Spleen (tissue), 11 donors: ENCODE measurements around the gene IL17RB. TPM values are rescaled to one million over a fixed set of nuclear protein-coding genes. Genes with fewer than 3 reads are reported as not detected.

ENCODE experiments used
- DNase-seq: peaks from one replicate; pipeline ENCODE4 v3.0.0-alpha.2; 2020
- H3K27ac ChIP-seq, 8 donors: fragments of 200-600 bp; sonication (generic) in 7 of 8; 1 replicate in 4 of 8; 2 replicates in 4 of 8; pipeline versions ENCODE4 v1.5.0 to v1.8.0; 2016 to 2021; ENCODE audit warnings: inconsistent platforms in 4 of 8, mild to moderate bottlenecking in 4 of 8, moderate library complexity in 1 of 8
- H3K27me3 ChIP-seq, 7 donors: fragments of 200-600 bp; sonication (generic) in 6 of 7; replicated peaks in 1 of 7; 1 replicate in 4 of 7; 2 replicates in 3 of 7; pipeline versions ENCODE4 v1.5.0 to v1.8.0; 2016 to 2021; ENCODE audit warnings: inconsistent platforms in 3 of 7, mild to moderate bottlenecking in 1 of 7
- H3K36me3 ChIP-seq, 6 donors: fragments of 200-600 bp; sonication (generic) in 5 of 6; 1 replicate in 4 of 6; 2 replicates in 2 of 6; pipeline versions ENCODE4 v1.5.0 to v1.8.0; 2016 to 2021; ENCODE audit warnings: inconsistent platforms in 2 of 6
- H3K4me1 ChIP-seq, 6 donors: fragments of 200-600 bp; sonication (generic) in 5 of 6; 1 replicate in 3 of 6; 2 replicates in 3 of 6; pipeline versions ENCODE4 v1.5.0 to v1.8.0; 2016 to 2021; ENCODE audit warnings: inconsistent platforms in 3 of 6
- H3K4me3 ChIP-seq, 8 donors: fragments of 200-600 bp; sonication (generic) in 7 of 8; 1 replicate in 4 of 8; 2 replicates in 4 of 8; pipeline versions ENCODE4 v1.5.0 to v1.8.0; 2016 to 2021; ENCODE audit warnings: inconsistent platforms in 4 of 8, mild to moderate bottlenecking in 4 of 8, moderate library complexity in 2 of 8
- H3K9me3 ChIP-seq, 8 donors: fragments of 200-600 bp; sonication (generic) in 7 of 8; 1 replicate in 4 of 8; 2 replicates in 4 of 8; pipeline versions ENCODE4 v1.5.0 to v1.8.0; 2016 to 2021; ENCODE audit warnings: inconsistent platforms in 4 of 8
- CTCF ChIP-seq, 11 experiments: fragments of 200-600 bp in 7 of 11; fragments of 450-650 bp in 4 of 11; sonication (generic) in 4 of 11; IDR thresholded peaks in 8 of 11; conservative IDR thresholded peaks in 3 of 11; 1 replicate in 7 of 11; 2 replicates in 4 of 11; pipeline versions ENCODE4 v1.4.0 to v1.8.0; 2016 to 2021; ENCODE audit warnings: antibody characterized with exemption in 11 of 11, inconsistent platforms in 4 of 11, mild to moderate bottlenecking in 1 of 11
- POLR2A ChIP-seq, 3 donors: fragments of 450-650 bp; IDR thresholded peaks; one replicate each; pipeline ENCODE4 v1.5.1; 2017; ENCODE audit warnings: antibody characterized with exemption in 3 of 3, mild to moderate bottlenecking in 1 of 3
- POLR2AphosphoS5 ChIP-seq, 3 donors: sonication (generic); formaldehyde crosslinking; IDR thresholded peaks; one replicate each; pipeline ENCODE4 v1.5.1; 2017; ENCODE audit warnings: antibody characterized with exemption in 3 of 3
- WGBS, 5 donors: extraction: QIAGEN DNeasy Blood & Tissue Kit in 3 of 5; methylation state at CpG; one replicate each; pipeline versions ENCODE4 v1.1.5 to v1.1.7; 2013 to 2018; 5-methylcytosine and 5-hydroxymethylcytosine counted together
- intact Hi-C: fragments of 100-400 bp; cut with DNase I; formaldehyde crosslinking; loops from one replicate; pipeline ENCODE4 v1.15.0; 2023; ENCODE audit warnings: low total_unique reads
- polyA plus RNA-seq, 3 donors: library from polyadenylated mRNA; stranded (reverse); fragments of 200-250 nt; gene quantifications; one replicate each; pipeline ENCODE4 v1.2.1, GENCODE V29; 2013
- total RNA-seq, 7 donors: library from RNA; depleted of rRNA in 3 of 7; stranded (reverse); fragments of >200 nt in 3 of 7; fragmentation: NEBNext Ultra II Directional in 4 of 7; extraction: Animal tissue kit (Norgen Biotek cat#: 25700) in 4 of 7; gene quantifications; one replicate each; pipeline versions ENCODE4 v1.1.0 to v1.2.1, GENCODE V29; 2016 to 2021
- donor health status: healthy with polysubstance abuse.
- donor health status: DM: no; HTN: no; CAD: no; lungs with moderate emphysema.
- donor health status: DM: no; HTN: no; CAD: no.
- donor health status: Bipolar disorder and iron deficiency.
- donor health status: healthy.
- donor health status: DM: no; HTN: no; CAD: no.
- donor health status: DM: yes; HTN: yes; CAD: no.

IL17RB gene
- total and polyA plus RNA-seq, 10 donors = 0.13 to 0.59 (median 0.26) TPM; not detected in 2

GRCh38 chr3:53892286-53892637 is 45.9 kb downstream of the IL17RB start:
- no peak for DNase-seq
- intact Hi-C loops = no loop called here
- 57 to 83% (median 67%) methylated on average over 4 of the region's 4 CpGs for WGBS, 5 donors

GRCh38 chr3:53899750-53900149 is 53.4 kb downstream of the IL17RB start:
- DNase-seq = no peak
- Histone ChIP-seq H3K27me3 (peaks cover 0 to 41% (median 6%) of the 10 kb centered on the region in 7 donors), H3K4me1 (no peaks in the 10 kb centered on the region), H3K9me3 (no peaks in the 10 kb centered on the region), H3K27ac (no peak overlapping the region), H3K36me3 (no peaks in the 10 kb centered on the region), H3K4me3 (no peak overlapping the region)
- TF ChIP-seq POLR2AphosphoS5 (IDR thresholded peaks at IDR 0.05) (no peak), CTCF (IDR thresholded peaks at IDR 0.05 in 8 of 11, conservative IDR thresholded peaks at IDR 0.05 in 3 of 11) (no peak), POLR2A (IDR thresholded peaks at IDR 0.05) (no peak)
- WGBS, 5 donors = 51 to 69% (median 67%) methylated on average over 2 of the region's 2 CpGs
- intact Hi-C loops = no loop called here

More at GRCh38 chr3:53892286-53892637, 45.9 kb downstream of the IL17RB start:
- Histone ChIP-seq H3K36me3 (peaks cover 0 to 13% (median 4%) of the 10 kb centered on the region in 6 donors), H3K27me3 (peaks cover 0 to 7% (median 0%) of the 10 kb centered on the region in 7 donors), H3K4me3 (peak overlapping the region; percentile 14 to 93 (median 76)), H3K9me3 (no peaks in the 10 kb centered on the region), H3K4me1 (peaks cover 18 to 47% (median 37%) of the 10 kb centered on the region in 6 donors), H3K27ac (peak overlapping the region; percentile 95 to 98 (median 97))
- TF ChIP-seq CTCF (IDR thresholded peaks at IDR 0.05 in 8 of 11, conservative IDR thresholded peaks at IDR 0.05 in 3 of 11) (no peak), POLR2A (IDR thresholded peaks at IDR 0.05) (no peak), POLR2AphosphoS5 (IDR thresholded peaks at IDR 0.05) (no peak)

GRCh38 chr3:53900666-53901331 is 54.4 kb downstream of the IL17RB start:
- Histone ChIP-seq H3K27me3 (peaks cover 0 to 50% (median 9%) of the 10 kb centered on the region in 7 donors), H3K9me3 (peaks cover 0 to 3% (median 0%) of the 10 kb centered on the region in 8 donors), H3K4me1 (no peaks in the 10 kb centered on the region), H3K27ac (no peak overlapping the region), H3K36me3 (no peaks in the 10 kb centered on the region), H3K4me3 (no peak overlapping the region)
- TF ChIP-seq POLR2AphosphoS5 (IDR thresholded peaks at IDR 0.05) (no peak), CTCF (IDR thresholded peaks at IDR 0.05 in 8 of 11, conservative IDR thresholded peaks at IDR 0.05 in 3 of 11) (no peak), POLR2A (IDR thresholded peaks at IDR 0.05) (no peak)
- intact Hi-C loops = no loop called here
- DNase-seq = no peak
- 79 to 90% (median 83%) methylated on average over 2 of the region's 2 CpGs for WGBS, 5 donors

- Histone ChIP-seq H3K9me3 (peaks cover 0 to 10% (median 2%) of the 10 kb centered on the region in 8 donors), H3K4me3 (no peak overlapping the region), H3K36me3 (no peaks in the 10 kb centered on the region), H3K27me3 (peaks cover 0 to 46% (median 13%) of the 10 kb centered on the region in 7 donors), H3K27ac (no peak overlapping the region), H3K4me1 (no peaks in the 10 kb centered on the region)
- WGBS, 5 donors = 45 to 87% (median 67%) methylated on average over 1 of the region's 1 CpG
- TF ChIP-seq POLR2AphosphoS5 (IDR thresholded peaks at IDR 0.05) = no peak
- no peak for TF ChIP-seq CTCF (IDR thresholded peaks at IDR 0.05 in 8 of 11, conservative IDR thresholded peaks at IDR 0.05 in 3 of 11)
- TF ChIP-seq POLR2A (IDR thresholded peaks at IDR 0.05) = no peak
- DNase-seq = no peak
- intact Hi-C loops = no loop called here
These were observed 55.7 kb downstream of the IL17RB start for GRCh38 chr3:53902067-53902466.
